Measurements from ENCODE around the gene ACTRT1.

ACTRT1 gene

DNA sequence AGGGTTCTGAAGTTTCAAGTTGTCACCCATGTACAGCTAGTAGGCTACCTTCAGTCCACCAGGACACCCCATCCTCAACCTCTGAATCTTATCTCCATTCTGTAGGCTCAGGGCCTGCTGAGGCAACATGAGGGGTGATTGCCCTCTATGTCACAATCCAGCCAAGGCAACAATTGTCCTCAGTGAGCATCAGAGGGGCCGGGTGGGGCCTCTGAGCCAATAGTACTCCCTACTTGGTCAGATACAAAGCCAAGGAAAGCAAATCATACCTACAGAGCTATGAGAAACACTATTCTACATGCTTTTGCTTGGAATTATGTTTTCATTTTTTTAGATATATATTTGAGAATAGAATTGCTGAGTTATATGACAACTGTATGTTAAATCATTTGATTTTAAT, at the start of gene ACTRT1:
TSS of gene ACTRT1 (minus strand) at position 101 of the 400 bp plus-strand sequence. CDS start 197 bp downstream, outside the sequence.
- in situ Hi-C loops (cut with MboI; ENCODE audit: low sequenced_read_pairs) = no loop called here

DNA sequence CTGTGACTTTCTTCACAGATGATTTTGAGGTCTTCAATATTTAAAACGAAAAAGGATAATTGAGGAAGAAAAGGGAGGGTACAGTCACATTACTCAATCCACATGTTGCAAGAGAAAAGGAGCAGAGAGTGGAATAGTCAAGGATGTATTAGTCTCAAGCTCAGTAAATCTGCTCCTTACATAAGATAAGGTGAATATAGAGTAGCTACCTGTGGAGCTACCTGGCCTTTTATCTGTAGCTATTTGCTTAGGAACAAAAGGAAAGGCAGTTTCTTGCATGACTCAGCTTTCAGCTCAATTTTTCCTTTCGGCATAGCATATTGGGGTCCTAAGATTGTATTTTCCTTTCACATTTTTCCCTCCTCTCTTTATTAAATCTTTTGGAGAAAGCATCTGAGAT, 26.3 kb upstream of the ACTRT1 start:
- in situ Hi-C loops (cut with MboI; ENCODE audit: low sequenced_read_pairs) = no loop called here

- in situ Hi-C loops (cut with MboI; ENCODE audit: low sequenced_read_pairs) = no loop called here
Observed at GRCh38 chrX:128057421-128057820, 5.2 kb upstream of the ACTRT1 start.

GRCh38 chrX:128051526-128051925, 677 bp downstream of the ACTRT1 start:
- in situ Hi-C loops (cut with MboI; ENCODE audit: low sequenced_read_pairs) = no loop called here

DNA sequence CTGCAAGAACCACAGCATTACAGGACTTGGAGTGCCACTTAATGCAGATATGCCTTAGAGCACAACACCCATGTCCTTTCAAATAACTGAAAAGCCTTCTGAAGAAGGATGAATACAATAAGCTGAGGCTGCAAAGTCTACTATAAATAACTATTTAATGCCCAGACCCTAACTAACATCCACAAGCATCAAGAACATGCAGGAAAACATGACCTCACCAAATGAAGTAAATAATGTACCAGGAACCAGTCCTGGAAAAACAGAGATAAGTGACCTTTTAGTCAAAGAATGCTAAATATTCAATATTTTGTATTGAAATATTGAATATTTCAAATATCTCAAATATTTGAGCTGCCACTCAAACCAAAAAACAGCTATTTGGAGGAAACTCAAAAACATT, 16.9 kb downstream of the ACTRT1 start:
- in situ Hi-C loops (cut with MboI; ENCODE audit: low sequenced_read_pairs) = no loop called here

- in situ Hi-C loops (cut with MboI; ENCODE audit: low sequenced_read_pairs) = no loop called here
Observed at GRCh38 chrX:128021566-128021965, 30.6 kb downstream of the ACTRT1 start.

DNA sequence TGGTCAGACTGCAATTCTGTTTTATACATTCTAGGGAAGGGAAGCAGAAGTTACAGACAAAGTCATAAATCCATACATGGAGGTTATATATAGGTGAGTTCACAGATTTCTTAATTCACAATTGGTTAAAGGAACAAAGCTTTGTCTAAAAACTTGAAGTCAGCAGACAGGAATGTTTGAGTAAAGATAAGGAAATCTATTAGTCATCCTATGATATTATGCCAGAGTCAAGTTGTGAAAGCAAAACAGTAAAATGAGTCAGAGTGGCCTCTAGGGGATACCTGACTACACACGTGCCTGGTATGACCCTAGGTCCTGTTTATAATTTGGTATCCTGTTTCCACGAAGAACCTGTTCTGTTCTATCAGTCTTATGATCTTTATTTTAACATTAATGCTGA, 31.5 kb downstream of the ACTRT1 start:
- in situ Hi-C loops (cut with MboI; ENCODE audit: low sequenced_read_pairs) = no loop called here

DNA sequence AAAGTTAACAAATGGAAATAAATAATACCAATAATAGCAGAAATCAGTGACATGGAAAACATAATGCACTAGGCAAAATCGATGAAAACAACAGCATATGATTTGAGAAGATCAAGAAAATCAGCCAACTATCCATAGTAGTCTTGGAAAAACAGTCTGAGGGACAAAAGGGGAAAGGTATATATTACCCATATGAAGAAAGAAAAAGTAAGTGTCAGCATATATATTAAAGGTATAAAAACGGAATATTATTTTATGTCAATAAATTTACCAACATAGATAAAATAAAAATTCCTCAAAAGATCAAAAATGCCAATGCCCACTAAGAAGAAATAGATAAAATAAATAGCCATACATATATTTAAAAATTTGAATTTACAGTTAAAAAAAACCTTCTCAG, 33.0 kb downstream of the ACTRT1 start:
- in situ Hi-C loops (cut with MboI; ENCODE audit: low sequenced_read_pairs) = no loop called here

- in situ Hi-C loops (cut with MboI; ENCODE audit: low sequenced_read_pairs) = no loop called here
Observed at GRCh38 chrX:128012015-128012414, 40.2 kb downstream of the ACTRT1 start.

DNA sequence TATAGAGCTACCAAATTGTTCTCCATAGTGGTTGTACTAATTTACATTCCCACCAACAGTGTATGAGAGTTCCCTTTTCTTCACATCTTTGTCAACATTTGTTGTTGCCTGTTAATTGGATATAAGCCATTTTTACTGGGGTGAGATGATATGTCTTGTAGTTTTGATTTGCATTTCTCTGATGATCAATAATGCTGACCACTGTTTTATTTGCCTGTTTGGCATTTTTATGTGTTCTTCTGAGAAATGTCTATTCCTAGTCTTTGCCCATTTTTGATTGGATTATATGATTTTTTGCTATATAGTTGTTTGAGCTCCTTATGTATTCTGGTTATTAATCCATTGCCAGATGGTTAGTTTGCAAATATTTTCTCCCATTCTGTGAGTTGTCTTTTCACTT, 44.3 kb downstream of the ACTRT1 start:
- in situ Hi-C loops (cut with MboI; ENCODE audit: low sequenced_read_pairs) = no loop called here
